Measurements from ENCODE around the gene PRDM16. TPM values are rescaled to one million over a fixed set of nuclear protein-coding genes. Genes with fewer than 3 reads are reported as not detected.
A peak's percentile ranks its signal among the peaks of the same experiment; 100 is the strongest.

PRDM16 gene
- total RNA-seq, 1 experiment from 2014 or later, result not detected

DNA sequence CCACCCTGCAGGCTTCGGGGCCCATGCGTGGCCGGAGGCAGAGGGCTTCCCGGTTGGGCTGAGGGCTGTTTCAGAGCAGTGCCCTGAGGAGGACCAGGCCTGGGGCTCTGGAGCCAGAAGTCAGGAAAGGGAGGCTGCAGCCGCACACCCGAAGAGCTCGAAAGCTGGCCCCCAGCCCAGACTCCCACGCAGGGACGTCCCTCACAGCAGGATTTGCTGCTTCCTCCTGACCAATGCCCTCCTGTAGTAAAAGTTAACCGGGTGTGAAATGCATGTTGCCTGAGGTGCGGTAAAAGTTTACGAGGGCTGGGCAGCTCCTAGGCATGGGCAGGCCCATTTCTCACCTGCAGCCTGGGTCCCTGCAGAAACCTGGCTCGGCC, 283.9 kb downstream of the PRDM16 start:
- DNase-seq (ENCODE audit: low read depth), result peak; percentile 15

DNA sequence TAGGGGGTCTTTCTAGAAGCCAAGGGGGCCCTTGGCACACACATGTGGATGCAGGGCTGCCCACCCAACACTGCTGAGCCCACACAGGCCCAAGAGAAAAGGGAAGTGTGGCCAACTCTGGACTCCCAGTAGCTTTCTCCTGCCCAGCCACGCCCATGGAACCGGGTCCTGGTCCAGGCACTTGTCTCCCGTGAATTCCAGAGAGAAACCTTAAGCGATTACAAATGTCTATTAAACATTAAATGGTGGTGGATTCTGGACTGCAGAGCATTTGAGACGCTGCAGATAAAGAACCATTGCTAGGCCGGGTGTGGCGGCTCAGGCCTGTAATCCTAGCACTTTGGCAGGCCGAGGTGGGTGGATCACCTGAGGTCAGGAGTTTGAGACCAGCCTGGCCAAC, 284.9 kb downstream of the PRDM16 start:
- no peak for DNase-seq (ENCODE audit: low read depth)

DNA sequence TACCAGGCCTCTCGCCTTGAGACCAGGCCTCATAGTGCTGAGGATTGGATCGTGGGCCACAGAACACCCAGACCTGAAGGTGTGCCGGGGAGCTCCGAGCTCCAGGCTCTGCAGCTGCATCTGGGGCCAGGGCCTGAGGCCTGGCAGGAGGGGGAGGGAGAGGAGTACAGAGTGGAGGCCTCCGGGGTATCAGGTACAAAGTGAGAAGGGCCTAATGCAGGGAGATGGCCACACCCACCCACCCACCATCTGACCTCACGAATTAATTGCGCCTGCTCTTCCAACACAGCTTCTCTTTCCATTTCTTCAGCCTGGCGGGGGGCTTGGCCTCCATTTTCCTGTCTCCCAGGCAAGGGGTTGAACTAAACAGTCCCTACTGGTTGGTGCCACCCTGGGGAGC, 286.1 kb downstream of the PRDM16 start:
- DNase-seq (ENCODE audit: low read depth), result no peak

DNA sequence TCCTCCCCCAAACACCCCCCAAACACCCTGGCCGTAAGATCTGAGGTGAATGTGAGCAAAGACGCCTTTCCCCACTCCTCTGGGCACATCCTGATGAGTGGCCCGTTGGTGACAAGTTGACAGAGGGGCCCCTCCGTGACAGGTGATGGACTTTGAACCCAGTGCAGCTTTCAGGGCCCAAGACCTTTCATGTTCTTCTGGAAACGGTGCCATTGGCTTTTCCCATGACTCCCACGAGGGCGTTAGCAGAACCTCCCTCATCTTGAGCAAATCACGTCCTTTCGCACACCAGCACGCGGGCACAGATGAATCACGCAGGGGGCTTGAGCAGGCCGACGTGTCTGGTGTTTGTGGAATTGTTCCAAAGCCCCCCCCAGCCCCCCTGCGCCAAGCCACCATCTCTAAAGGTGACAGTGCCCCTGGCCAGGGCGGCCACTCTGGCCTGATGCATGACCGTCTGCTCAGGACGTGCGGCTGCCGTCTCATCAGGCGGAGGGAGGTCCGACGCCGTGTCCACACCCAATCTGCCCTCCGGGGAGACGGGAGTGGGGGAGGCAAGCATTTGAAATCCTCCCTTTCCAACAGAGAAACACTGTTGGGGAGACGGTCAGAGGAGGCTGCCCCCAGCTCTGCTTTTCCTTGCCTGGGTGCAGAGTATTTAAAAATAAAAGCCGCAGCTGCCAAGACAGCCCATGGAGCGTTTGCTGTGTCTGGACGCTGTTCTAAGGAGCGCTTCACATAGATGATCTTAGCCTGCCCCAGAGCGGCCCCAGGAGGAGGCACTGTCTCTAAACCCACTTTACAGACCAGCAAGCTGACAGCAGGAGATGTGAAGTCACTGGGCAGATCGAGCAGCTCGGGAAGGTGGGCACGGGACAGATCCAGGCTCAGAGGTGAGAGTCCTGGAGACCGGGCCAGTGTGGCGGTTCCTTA, 287.2 kb downstream of the PRDM16 start:
- no peak for DNase-seq (ENCODE audit: low read depth)

DNA sequence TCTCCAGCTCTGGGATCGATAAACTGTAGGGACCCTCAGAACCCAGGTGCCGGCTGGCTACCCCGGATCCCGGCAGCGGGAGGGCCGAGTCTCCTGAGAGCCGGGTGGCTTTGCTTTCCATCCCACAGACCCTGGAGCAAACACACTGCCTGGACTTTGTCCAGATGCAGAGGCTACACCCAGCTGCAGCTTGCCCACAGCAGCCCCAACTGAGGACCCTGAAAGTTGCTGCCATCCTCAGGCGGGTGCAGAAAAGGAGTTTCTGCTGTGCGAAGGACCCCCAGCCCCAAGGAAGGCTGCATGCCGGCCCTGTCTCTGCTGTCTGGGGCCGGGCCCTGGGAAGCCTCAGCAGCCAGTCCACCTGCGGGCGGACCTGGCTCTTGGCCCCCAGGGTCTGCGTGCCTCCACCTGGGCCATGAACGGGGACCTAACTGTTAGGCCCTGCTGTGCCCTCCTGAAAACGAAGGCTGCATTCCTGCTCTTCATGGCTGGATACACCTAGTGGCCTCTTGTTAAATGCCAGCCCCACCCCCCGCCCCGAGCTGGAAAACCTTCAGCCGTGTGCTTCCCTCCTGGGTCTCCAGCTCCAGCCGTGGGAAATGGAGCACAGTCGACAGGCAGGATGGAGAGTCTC, 287.9 kb downstream of the PRDM16 start:
- DNase-seq (ENCODE audit: low read depth), result no peak

DNA sequence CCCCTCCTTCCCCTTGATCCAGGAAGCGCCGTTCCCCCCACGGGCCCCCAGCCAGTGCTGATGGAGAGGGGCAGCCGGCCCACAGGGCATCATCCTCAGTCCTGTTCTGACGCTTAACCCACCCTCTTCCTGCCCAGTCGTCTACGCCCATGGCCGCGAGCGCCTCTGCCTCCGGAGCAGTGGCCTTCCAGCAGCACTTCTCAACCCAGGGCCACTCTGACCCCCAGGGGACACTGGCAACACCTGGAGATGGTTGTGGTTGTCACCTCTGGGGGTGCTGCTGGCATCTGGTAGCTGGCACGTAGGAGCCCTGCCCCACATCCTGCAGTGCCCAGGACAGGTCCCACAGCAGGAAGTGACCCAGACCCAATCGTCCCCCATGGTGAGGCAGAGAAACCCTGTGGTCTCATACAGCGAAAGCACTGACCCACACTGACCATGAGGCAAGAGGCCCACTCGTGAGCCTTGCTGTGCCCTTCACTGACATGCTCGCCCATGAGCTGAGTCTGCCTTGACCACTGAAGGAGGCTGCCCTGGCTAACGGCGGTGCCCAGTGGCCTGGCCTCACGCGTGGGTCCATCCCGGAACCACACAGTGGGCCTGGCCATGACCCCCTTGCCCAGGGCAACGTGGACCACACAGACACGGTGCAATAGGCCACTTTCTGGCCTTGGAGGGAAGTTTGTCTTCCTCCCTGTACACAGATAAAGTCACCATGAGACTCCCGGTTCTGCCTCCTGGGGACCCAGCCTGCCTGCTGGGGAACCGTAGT, 288.7 kb downstream of the PRDM16 start:
- DNase-seq (ENCODE audit: low read depth), result no peak

DNA sequence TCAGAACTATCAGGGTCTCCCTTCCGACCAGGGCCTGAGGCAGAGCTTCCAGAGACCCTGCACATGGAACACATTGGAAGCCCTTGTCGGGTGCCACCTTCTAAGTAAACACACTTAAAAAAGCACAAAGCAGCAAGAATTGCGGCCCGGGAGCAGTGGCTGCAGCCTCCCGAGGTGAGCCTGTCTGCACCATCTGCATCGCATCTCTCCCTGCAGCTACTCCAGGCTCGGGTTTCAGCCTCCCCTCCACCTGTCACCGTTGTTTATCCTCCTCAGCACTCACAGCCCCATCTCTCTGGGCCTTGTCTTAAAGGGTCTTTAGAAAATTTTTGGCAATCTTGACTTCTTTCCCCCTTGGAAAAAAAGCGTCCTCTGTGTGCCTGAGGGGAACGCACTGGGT, 290.3 kb downstream of the PRDM16 start:
- DNase-seq (ENCODE audit: low read depth), result no peak

DNA sequence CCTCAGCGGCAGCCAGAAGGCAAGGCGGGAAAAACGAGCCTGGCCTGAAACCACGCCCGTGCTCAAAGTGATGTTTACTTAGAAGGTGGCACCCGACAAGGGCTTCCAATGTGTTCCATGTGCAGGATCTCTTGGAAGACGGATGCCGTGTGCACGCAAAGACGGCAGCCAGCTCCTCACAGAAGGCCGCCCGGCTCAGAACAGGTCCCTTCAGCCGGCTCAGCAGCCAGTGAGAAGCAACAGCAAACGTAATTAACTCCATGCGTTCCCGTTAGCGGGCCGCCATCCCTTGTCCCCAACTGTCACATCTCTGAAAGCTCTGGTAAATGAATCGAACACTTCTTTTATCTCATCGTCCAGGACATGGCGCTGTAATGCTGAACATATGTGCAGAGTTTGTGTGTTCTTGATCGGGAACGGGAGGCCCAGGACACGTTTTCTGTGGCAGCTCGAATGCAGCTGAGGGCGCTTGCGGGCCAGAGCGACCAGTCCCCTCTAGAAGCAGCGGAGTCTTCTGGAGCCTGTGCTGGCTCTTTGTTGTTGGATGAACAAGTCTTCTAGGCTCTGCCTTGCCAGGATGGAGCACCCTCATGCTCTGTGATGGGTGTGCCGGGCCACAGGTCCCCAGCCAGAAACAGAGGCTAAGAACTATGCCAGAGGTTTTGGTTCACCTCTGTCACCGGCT, 290.9 kb downstream of the PRDM16 start:
- DNase-seq (ENCODE audit: low read depth), result no peak

DNA sequence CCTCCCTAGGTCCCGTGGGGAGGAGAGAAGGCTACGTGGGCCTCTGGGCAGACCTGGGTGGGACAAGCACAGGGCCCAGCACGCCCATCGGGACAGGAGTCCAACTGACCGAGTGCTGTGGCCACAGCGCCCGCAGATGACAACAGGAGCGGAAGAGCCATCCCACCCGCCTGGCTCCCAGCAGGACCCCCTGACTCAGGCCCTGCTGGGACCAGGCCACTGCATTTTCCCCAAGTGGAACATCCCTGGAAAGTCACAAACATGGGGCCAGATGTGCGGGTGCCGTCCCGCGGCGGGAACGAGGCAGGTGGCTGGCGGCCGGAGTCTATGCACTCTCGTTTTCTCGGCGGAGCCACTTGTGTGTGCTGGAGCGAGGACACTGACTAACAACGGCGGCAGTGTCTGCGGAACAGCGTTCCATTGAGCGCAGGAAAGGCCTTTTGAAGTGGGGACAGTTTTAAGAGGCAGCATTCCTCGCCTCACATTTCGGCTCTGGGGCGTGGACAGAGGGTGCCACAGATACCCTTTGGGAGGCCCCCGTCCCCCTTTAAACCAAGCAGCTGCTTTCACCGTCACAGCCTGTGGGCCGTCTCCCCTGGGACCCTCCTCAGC, 291.7 kb downstream of the PRDM16 start:
- no peak for DNase-seq (ENCODE audit: low read depth)

DNA sequence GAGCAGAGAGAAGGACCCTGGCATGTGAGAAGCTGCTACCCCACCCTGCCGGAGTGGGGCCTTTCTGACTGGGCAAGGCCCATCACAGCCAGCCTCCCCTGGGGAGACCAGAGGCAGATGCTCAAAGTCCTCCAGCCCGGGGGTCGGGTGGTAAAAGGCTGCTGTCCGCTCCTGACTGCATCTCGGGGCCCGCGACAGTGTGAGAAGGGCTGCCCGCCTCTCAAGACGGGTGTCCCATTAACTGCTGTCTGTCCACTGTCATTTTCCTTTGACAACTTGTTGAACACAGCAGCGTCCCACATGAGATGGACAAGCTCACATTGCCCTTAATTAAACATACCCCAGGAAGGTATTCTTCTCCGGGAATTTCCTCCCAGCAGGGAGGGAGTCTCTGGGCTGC, 294.0 kb downstream of the PRDM16 start:
- DNase-seq (ENCODE audit: low read depth), result no peak

DNA sequence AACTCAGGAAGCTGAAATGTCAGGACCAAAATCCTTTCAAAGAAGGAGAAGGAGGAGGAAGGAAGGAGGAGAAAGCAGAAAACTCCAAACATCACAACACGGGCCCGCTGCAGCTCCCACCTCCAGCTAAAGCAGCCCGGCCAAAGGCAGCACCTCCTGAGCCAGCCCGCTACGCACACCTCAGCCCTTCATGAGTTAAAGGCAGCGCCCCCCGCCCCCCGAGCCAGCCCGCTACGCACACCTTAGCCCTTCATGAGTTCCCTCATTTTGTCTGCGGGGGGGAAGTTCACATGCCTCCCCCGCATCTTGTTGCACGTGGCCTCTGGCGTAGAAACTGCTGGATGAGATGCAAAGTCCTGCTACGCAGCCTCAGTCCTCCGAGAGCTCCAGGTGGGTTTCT, 294.8 kb downstream of the PRDM16 start:
- DNase-seq (ENCODE audit: low read depth), result no peak

DNA sequence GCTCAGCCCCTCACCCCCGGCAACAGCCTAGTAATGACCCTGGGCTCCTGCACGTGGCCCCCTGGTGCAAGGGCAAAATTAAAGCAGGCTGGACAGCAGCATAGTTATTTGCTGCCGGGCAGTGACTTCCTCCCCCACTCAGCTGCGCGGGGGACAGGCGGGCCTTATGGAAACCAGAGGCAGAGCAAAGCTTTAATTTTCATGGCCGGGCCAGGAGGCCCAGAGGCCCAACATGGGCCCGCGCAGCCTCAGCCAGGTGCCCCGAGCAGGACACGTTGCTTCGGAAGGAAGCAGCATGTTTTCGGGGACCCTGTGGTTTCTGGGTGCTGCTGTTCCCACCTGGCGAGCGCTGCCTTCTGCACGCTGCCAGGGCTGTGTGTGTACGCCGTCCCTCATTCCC, 295.5 kb downstream of the PRDM16 start:
- no peak for DNase-seq (ENCODE audit: low read depth)

DNA sequence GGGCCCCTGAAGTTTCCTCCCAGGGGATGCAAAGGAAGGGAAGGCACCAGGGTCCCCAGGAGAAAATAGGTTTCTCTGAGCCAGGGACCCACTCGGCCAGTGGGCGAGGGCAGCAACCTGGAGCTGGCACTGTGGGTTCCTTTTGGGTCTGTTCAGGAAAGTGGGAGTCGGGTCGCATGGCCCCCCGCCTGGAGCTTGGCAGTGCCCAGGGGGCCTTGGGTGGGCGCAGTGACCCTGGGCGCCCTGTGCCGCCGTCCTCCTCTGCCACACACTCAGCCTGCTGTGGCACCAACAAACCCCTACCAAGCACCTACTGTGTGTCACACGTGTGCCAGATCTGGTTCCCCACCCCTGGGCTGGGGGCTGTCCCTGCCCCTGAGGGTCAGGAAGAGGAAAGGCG, 296.0 kb downstream of the PRDM16 start:
- no peak for DNase-seq (ENCODE audit: low read depth)

DNA sequence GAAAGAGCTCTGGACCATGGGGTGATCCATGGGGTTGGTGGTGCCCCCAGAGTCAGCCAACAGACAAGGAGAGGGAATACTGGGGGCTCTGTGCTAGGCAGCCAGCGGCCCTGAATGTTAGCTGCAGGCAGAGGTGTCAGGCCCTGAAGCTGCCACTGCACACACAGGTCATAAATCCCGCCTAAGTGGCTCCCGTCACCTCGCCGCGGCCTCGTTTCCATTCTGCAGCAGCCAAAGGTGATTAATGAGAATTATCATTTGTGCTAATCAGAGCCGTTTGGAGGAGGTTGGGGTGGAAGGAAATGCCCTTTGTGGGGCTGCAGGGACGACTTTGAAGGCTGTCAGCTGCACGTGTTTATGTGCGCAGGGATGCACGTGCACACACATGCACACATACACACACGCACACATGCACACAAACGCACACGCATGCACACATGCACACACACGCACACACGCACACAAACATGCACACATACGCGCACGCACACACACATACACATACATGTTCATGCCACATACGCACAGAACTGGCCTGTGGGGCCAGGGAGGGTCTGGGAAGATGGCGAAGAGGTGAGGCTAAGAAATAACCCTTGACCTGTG, 296.6 kb downstream of the PRDM16 start:
- no peak for DNase-seq (ENCODE audit: low read depth)

DNA sequence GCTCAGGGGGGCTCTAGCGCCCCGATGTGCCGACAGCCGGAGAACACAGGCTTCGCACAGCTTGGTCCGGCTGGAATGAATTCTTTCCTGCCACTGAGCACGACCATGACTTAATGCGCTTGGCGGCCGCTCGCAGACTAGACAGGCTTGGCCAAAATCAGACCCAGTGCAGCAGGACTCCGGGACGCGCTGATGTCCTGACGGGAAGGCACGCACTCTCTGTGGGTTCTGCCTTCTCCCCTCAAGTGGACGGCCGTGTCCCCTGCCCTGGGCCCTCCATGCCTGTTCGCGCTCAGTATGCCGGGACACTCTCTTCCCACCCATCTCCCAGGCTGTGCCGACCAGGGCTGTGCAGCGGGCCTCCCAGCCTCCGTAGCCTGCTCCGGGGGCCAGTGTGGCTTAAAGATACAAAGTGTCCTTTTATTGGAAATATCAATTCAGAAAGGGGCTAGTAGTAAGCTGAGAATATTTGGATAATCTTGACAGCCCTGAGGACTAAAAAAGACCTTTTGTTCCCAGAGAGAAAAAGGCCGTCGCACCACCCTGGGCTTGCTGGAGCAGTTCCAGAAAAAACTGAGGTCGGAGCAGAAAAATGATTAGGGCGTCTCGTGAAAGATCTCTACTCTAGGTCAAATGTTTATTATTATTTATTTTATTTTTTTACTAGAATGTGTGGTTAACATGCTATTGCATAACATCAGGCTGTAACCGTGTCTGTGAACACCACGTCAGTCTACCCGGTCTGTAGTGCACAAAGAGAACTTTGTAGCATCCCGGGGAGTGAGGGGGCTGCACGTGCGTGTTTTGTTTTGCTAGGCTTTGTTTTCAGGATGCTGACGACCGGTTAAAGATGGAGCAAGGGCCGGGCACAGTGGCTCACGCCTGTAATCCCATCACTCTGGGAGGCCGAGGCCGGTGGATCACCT, 297.4 kb downstream of the PRDM16 start:
- peak; percentile 48 for DNase-seq (ENCODE audit: low read depth)

DNA sequence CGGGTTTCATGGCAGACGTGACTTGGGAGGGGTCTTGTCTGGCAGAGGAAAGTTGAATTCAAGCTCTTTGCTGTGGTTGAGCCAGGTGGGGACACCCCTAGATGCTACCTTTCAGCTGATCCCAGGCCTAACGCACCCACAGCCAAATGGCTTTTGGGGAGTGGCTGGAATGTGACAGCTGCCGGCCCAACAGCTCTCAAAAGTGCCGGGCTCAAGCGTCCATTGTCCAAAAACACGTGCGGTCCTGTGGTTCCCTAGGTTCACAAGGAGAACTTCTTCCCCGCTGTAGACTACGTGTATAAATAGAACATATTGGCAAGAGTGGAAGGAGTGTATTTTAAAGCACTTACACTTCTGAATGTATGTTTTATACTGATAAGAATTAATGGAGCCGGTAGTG, 298.4 kb downstream of the PRDM16 start:
- no peak for DNase-seq (ENCODE audit: low read depth)

DNA sequence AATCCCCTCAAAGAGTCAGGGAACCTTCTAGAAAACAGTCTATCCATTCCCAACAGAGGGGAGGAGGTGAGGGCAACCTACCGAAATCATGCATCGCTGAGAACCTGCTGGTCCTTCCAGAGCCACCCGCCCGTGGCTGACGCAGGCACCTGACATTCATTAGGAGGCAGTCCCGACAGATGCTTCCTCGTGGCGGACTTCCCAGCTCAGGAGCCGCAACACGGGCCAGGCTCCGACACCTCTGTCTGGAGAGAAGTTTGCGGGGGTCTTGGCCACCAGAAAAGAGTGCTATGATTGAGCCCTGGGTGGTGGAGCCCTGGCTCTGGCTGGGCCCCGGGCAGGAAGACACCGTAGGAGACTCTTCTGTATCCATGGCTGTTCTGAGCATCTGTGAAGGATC, 299.1 kb downstream of the PRDM16 start:
- no peak for DNase-seq (ENCODE audit: low read depth)

DNA sequence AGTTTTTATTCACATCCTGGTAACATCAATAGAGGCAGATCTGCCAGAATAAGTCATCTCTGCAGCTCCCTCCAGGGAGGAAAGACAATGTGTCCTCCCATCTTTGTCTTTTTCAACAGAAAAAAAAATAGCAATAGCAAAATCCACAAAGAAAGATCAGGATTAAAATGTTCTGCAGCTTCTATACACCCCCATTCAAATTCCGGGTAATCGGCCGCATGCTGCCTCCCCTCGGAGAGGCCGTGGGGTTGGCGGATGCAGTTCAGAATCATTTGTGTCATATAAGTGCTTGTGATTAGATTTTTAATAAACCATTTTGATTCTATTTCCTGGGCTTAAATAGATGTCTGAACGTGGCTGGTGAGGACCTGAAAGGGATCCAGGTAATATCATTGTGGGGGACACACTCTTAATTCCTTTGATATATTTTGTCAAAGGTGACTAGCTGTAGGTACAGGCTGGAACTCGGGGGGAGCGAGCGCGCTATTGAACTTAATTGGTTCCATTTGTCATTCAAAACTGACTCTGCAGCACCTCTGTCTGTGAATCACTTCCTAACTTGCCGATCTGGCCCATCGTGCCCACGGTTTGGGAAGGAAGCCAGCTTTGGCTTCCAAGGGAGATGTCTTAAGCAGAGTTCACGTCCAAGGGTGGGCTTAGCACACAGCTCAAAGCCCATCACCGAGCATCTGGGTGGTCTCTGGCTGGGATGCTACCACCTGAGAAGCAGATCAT, 299.9 kb downstream of the PRDM16 start:
- DNase-seq (ENCODE audit: low read depth), result no peak

DNA sequence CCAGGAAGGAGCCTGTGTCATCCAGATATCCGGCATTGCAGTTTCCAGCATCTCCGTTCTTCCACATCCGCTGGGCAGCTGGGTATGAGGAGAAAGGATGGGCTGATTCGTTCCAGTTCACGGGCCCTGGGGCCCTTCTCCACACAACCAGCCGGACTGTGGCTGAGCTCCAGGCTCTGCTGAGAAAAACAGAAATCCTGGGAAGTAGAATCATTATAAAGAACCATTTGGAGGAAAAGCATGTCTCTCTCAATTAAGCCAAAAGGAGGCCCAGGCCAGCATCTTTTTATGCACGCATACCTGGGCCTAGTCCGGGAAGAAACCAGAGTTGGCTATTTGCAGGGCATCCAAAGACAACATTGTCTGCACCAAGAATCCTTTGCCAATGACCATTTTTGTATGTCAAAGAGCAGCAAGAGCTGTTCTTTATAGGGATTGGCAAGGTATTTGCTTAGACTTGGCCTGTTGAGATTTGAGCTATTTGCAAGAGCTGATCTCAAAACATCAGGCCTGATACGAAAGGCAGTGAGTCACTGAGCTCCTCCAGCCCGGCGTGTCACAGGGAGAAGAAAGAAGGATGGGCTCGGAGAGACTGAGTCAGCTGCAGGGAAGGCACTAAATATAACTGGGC, 300.6 kb downstream of the PRDM16 start:
- DNase-seq (ENCODE audit: low read depth), result peak; percentile 89

Data from RPMI7951 (cell line).